Posterior cingulate gyrus (tissue), 11 donors: ENCODE results near the gene RIPOR2.
"Not testable (repeated sequence)": the region's sequence is repeated elsewhere in the genome, so short reads cannot be mapped to it uniquely, and the experiment has no call there.

Experiments used
- DNase-seq, 10 donors: peaks; one replicate each; pipeline versions ENCODE4 v3.0.0 to v3.0.0-alpha.2; 2020 to 2021; ENCODE audit warnings: mixed read lengths in 3 of 10
- intact Hi-C: fragments of 100-400 bp; cut with DNase I; formaldehyde crosslinking; loops from one replicate; pipeline ENCODE4 v1.15.1; 2023

RIPOR2 gene

DNA sequence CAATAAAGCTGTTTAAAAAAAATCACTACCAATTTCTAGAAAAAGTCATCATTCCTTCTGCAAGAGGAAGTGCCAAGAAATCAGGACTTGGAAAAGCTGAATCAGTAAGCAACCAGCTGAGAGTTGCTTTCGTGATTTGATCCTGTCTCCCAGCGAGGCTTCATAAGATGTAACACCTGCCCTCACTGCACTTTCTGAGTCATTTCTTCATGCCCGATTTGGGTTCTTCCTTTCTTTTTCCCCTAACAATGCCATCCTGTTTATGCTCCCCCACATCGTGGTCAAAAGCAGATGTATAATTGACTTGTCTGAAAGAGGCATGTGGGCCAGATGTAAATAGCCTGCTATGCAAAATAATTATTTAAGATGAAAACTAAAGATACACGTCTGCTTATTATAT is 52.1 kb downstream of the RIPOR2 start:
- no peak for DNase-seq
- intact Hi-C loops: no loop called here

DNA sequence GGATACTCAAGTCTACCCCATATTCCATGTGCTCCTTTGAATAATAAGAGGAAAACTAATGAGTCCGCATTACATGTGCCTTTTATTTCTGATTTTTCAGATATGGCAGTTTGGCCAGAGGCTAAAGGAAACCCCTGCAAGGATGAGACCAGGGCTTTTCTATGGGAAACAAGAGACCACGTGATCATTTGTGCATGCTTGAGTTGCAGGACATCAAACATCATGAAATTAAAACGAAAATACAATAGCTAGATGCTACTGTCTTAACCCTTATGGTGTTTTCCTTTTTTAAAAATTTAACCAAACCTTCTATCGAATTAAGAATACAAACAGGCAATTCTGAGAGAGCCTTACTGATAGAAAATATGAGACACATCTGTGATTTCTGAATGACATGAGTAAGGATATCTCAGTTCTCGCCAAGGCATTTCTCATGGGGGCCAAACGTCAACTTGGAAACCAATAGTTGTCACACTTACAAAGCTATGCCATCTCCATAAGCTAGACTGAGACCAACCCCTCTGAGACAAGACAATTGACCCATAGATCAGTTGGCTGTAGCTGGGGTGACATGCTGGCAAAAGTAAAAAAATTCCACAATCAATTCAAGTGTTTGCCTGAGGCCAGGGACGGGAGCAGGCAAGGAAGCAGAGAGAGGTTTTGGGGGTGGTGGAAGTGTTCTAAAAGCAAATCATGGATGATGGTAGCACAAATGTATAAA is 52.8 kb downstream of the RIPOR2 start:
- DNase-seq: no peak
- intact Hi-C loops: no loop called here

GRCh38 chr6:24882295-24882694 is 53.5 kb downstream of the RIPOR2 start:
- no peak for DNase-seq
- intact Hi-C loops: no loop called here

- no peak for DNase-seq
- intact Hi-C loops: no loop called here
These were observed 54.4 kb downstream of the RIPOR2 start for GRCh38 chr6:24881376-24881775.

- DNase-seq: no peak
- intact Hi-C loops: no loop called here
These were observed 55.3 kb downstream of the RIPOR2 start for GRCh38 chr6:24880451-24880850.

DNA sequence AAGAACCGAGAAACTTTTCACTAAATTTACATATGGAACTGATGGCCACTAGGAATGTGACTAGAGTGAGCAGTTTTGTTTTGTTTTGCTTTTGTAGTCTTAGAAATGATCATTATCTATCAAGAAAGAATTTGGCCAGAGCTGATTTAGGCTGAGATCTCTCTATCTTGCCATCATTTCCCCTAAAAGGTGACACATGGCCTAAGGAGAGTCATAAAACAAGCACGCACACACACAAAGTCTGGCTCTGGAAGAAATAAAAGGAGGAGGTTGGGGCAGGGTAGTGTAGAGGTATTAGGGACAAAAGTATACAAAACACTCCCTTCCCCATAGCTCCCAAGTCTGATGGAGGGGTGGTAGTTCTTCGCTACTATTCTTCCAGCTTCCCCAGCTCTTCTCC is 56.4 kb downstream of the RIPOR2 start:
- intact Hi-C loops: no loop called here
- no peak for DNase-seq

DNA sequence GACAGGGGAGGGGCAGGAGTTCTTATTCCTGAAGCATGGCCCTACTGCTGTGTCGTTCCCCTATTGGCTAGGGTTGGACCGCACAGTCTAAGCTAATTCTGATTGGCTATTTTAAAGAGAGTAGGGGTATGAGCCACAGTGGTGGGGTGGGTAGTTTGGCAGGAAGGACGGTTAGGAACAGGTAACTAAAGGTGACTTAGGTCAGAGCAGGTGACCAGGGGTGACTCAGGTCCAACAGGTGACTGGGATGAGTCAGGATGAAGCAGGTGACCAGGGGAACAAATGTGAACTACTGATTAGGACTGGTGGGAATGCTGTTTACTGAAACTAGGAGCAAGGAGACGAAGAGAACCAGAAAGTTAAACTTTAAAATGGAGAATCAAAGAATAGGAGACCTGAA is 58.0 kb downstream of the RIPOR2 start:
- DNase-seq, intact Hi-C loops: not testable (repeated sequence)

DNA sequence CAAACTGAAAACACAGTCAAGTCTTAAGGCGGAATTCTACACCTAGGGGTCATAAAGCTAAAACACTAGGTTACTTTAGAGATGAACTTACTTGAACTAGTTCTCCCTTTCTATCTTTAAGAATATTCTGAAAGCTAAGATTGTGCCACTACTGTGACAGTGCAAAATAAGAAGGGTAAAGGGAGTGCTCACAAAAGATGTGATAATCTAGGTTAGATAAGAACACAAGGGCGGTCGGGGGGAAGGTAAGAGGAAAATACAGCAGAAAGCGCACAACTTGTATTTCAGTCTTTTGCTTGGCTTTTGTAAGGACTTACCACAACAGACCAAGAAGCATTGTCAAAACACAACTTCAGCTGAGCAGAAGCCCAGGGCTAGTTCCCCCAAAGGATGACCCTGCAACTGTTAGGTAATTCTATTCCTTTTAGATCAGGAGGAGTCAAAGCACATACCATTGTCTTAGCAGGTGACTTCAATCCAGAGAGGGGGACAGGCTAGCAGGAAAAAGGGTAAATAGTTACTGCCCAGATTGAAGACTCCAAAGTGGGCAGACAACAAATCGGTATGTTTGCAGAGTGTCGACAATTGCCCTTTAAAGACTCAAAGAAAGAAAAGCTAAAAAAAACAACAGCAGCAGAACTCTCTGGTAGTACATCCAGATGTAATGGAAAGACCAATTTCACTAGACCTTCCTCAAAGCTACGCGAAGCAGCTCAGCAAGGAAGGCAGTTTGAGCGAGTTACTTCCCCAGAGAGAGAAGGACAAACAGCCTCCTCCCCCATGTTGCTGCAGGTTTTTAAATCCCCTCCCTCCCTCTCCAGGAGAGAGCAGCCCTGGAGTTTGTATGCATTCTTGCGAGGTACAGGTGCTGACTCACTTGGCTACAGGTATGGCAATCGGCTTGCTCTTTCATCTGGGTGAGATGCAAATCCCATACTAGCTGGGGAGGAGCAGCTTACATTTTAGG is 59.0 kb downstream of the RIPOR2 start:
- no peak for DNase-seq
- intact Hi-C loops: no loop called here

GRCh38 chr6:24875534-24875901 is 60.2 kb downstream of the RIPOR2 start:
- DNase-seq: no peak
- intact Hi-C loops: no loop called here

DNA sequence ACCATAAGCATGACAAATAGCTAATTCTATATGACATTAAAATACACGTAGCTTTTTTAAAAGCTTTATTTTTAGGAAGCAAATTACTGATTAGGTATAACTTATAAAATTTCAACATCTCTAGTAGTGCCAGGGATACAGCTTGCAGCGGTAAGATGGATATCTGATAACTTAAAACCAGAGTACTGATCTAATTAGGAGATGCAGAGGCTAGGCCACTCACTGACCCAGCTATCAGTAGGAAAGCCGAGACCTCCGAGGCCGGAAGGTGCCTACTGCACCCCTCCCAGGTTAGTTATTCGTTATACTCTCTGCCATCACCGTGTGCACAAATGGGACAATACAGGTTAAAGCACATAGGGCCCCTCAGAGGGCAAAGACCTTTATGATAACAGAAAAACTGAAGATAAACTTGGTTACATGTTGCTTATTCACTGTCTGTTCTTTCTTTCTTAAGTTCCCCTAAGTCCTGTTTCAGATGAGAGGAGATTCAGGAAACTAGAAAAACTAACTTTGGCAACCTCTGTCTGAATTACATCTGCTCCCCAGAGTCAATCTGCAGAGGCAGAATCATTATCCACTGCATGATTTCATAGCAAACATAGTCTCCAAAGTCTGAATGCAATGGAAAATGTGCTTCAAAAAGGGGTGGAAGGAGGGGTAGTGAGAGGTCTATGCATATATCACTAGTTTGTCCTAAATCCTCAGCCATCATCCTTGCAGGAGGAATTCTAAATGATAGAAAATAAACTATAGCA is 60.8 kb downstream of the RIPOR2 start:
- DNase-seq: no peak
- intact Hi-C loops: no loop called here

DNA sequence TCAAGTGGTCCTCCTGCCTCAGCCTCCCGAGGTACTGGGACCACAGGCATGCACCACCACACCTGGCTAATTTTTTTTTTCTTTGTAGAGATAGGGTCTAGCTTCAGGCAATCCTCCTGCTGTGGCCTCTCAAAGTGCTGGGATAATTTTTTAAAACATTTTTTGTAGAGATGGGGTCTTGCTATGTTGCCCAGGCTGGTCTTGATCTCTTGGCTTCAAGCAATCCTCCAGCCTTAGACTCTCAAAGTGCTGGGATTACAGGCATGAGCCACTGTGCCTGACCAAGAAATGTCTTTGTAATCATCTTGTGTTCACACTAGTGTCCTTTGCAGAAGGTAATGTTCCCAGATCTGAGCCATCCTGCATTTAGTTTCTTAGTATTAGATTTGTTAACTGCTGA is 61.6 kb downstream of the RIPOR2 start:
- no peak for DNase-seq
- intact Hi-C loops: no loop called here

DNA sequence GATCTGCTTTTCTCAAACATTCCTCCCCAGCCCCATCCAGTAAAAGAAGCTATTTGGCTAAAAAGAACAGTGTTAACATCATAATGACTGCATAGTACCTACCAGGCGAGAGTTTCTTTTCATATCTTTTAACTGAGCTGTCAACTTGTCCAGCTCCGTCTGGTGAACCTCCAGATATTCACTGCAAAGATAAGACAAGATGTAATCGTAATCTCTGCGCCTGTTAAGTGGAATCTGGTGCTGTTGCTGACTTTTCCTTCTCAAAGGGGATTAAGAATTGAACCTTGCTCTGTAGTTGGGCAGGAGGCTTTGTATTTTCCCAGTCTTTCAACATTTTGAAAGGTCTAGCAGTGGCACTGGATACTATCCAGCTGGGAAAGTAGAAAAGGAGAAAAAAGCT is 63.0 kb downstream of the RIPOR2 start:
- no peak for DNase-seq
- intact Hi-C loops: no loop called here

- intact Hi-C loops: no loop called here
- no peak for DNase-seq
These were observed 67.0 kb downstream of the RIPOR2 start for GRCh38 chr6:24868765-24869164.

- intact Hi-C loops: no loop called here
- DNase-seq: no peak
These were observed 68.6 kb downstream of the RIPOR2 start for GRCh38 chr6:24867104-24867703.

GRCh38 chr6:24865161-24865560 is 70.6 kb downstream of the RIPOR2 start:
- DNase-seq: peak in 2 of 10 donors; percentile 19 to 76
- intact Hi-C loops: no loop called here

DNA sequence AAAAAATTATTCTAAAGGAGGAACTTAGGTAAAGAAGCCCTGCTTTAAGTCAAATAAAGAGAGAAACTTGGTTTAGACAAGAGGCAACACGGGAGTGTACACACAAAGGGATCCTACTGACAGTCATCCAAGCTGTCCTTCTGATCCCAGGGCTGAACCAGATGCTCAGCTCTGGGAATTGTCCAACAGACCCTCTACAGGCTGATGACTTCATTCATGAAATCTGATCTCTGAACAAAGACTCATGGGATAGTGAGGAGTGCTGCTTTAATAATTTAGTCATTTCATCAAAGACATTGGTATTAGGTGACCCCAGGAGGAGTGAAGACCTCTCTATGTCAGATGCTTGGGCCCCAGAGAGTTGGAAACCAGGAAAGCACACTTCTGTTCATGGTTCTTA is 71.4 kb downstream of the RIPOR2 start:
- intact Hi-C loops: no loop called here

DNA sequence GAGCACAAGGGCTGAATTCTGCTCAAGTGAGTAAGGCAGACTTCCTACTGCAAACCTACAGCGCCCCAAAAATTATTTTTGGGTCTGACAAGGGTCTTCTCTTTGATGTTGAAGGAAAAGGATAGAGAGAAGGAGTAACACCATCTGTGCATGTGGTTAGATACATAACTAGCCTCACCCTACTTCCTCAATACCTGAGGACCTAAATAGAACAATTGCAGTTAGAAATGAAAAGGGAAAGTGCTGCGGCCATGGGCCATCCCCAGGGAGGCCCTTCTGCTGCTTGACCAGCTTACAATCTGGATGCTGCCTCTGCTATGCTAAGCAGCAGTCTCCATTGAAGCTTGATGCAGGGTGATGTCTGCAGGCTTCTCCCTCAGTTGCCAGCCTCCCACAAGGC is 73.8 kb downstream of the RIPOR2 start:
- DNase-seq: no peak
- intact Hi-C loops: no loop called here

More for the DNA sequence above, 71.4 kb downstream of the RIPOR2 start:
- no peak for DNase-seq

GRCh38 chr6:24859608-24860200 is 76.1 kb downstream of the RIPOR2 start:
- intact Hi-C loops: loop anchor here (5.0 kb wide), 2 partner anchors 53 to 133 kb away; no protein-coding TSS in a partner anchor
- peak in 1 of 10 donors; percentile 62 for DNase-seq

GRCh38 chr6:24859132-24859531 is 76.6 kb downstream of the RIPOR2 start:
- DNase-seq: no peak
- intact Hi-C loops: loop anchor here (5.0 kb wide), 2 partner anchors 53 to 133 kb away; no protein-coding TSS in a partner anchor

DNA sequence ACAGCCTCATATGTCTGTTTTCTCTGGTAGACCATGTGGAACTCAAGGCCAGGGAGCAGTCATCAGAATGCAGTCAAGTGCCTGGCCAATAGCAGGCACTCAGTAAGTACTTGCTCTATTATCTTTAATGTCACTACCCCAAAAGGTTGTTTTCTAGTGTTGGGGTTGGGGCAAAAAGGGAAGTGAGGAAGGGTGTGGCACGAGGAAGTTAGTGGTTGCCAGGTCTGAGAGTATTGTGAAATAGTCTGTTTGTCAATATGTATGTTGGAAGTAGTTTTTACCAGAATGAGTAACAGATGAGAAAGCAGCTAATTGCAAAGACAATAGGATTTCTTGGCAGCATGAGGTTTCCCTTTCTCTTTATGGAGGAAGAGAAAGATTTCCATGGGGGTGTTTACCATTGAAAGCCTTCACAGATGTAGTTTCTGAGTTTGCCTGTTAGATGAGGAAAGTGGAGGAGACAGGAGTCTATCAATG is 77.5 kb downstream of the RIPOR2 start:
- intact Hi-C loops: loop anchor here (5.0 kb wide), 2 partner anchors 54 to 134 kb away; no protein-coding TSS in a partner anchor

More for the DNA sequence above, 77.5 kb downstream of the RIPOR2 start:
- DNase-seq: no peak
